Non-pigmented ciliary epithelial cell (primary cell): Measurements from ENCODE around the gene ALDH1A3.

Experiments
- DNase-seq: peaks from one replicate; pipeline ENCODE4 v3.0.0-alpha.2; 2010; ENCODE audit warnings: low read depth

The ALDH1A3 gene

DNA sequence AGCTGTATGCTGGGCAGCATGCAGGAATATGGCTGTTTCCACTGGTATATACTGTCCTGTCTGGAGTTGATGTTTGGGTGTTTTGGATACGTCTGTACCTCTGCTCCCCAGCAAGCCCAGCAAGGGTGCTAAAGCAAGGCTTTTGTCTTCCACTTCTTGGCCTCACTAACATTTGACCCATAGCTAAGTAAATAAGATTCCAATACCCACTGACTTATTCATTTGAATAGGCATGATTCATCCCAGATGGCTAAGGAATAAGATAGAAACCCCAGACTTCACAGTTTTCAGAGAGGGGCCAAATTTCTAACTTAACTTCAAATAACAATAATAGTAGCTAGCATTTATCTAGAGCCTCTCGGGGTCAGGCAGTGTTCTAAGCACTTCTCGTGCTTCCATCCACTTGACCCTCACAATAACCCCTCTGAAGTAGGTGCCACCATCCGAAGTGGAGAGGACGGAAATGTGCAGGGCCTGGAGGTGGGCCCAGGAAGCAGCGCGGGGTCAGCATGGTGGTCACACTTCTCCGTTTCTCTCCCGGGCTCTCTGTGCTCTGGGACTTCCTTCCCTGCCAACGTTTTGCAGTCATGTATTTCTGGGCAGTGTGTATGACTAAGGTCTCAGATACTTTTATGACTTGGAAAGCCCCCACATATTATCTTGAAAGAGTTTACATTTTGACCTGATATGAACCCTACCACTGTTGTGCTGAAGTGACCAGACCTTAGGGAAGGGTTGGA lies 78.9 kb downstream of the ALDH1A3 start:
- no peak for DNase-seq

DNA sequence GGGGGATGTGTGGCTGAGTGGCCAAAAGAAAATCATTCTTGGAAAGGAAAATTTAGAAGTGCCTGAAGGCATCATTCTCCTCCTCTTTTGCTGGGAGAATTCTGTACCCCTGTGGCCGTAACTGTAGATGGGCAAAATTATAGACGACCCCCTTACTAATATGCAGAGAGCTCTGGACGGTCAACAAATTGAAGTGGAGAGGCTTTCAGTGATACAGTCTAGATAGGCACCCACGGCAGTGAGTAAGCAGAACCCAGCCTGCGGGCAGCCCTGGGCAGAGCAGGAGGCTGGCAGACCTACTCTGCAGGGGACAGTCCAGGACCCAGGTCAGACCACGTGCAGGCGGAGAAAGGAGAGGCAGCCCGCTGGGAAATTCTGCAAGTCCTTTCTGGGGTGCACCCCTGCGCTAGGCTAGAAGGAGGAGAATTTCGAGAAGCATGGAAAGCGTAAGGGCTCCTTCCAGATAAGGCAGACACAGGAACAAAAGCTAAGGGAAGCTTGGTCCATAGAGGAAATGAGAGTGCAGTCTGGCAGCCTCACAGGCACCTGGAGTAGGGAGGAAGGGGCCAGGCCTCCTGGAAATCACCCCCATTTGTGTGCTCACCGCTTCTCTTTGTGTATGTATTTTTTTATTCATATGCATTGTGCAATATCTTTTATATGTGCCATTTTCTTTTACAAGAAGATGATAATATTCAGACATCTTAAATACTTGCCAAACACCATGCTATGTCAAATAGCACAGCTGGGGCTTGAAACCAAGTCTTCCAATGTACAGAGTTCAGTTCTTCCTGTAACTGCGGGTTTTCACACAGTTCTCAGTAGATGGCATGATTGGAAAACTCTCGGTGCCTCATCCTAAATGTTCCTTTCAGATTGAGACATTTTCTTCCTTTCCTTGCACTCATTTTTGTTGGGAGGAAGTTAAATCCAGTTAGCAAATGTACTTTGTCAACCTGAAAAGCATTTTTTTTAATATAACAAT lies 79.7 kb downstream of the ALDH1A3 start:
- DNase-seq, result no peak
